Fibroblast of lung (primary cell): ENCODE data around the gene NDUFAF5.

ENCODE experiments used
- CTCF ChIP-seq, 2 donors: IDR thresholded peaks in 1 of 2; conservative IDR thresholded peaks in 1 of 2; 1 replicate in 1 of 2; 2 replicates in 1 of 2; pipeline ENCODE4 v1.5.1; 2011 to 2012; ENCODE audit warnings: low read length in 2 of 2, control low read depth in 1 of 2, inconsistent platforms in 1 of 2, low read depth in 1 of 2, mild to moderate bottlenecking in 1 of 2
- EZH2 ChIP-seq: IDR thresholded peaks from 2 replicates; pipeline ENCODE4 v1.5.1; 2012; ENCODE audit warnings: low read length, control low read depth, mild to moderate bottlenecking; ENCODE audit errors: missing control alignments

DNA sequence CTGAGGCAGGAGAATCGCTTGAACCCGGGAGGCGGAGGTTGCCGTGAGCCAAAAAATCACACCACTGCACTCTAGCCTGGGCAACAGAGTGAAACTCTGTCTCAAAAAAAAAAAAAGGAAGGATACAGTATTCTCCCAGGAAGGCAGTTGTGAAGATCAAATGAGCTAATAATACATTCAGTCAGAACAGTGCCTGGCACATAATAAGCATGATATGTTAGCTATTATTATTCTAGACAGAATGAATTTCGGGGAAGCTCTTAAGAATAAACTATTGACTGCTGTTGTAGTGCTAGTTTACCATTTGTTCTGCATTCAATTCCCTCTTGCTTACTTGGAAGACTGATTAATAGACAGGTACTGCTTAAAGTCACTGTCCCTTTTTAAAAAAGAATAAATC lies 40.6 kb downstream of the NDUFAF5 start:
- TF ChIP-seq EZH2 (no peak), CTCF (conservative IDR thresholded peaks at IDR 0.05 in 1 of 2, IDR thresholded peaks at IDR 0.05 in 1 of 2; ENCODE audit: low read depth in 1 of 2, low read length in 2 of 2) (no peak)
